Stimulated activated naive CD4-positive, alpha-beta T cell (primary cell): ENCODE data around the gene DES.
A peak's percentile ranks its signal among the peaks of the same experiment; 100 is the strongest.

ENCODE experiments used
- DNase-seq, 6 experiments: peaks; one replicate each; lab custom pipeline; 2025; lab: John Stamatoyannopoulos, UW

Gene DES

GRCh38 chr2:219438453-219438852, 20.3 kb downstream of the DES start:
- no peak for DNase-seq

GRCh38 chr2:219439506-219439905, 21.3 kb downstream of the DES start:
- DNase-seq = no peak

- no peak for DNase-seq
These were observed 22.4 kb downstream of the DES start for GRCh38 chr2:219440388-219441256.

- DNase-seq = peak; percentile 22 to 66 (median 49)
These were observed 23.5 kb downstream of the DES start for GRCh38 chr2:219441451-219442255.

- DNase-seq = no peak
These were observed 24.3 kb downstream of the DES start for GRCh38 chr2:219442256-219443015.

- DNase-seq = no peak
These were observed 25.0 kb downstream of the DES start for GRCh38 chr2:219443016-219443696.

- DNase-seq = no peak
These were observed 25.5 kb downstream of the DES start for GRCh38 chr2:219443697-219444023.

- DNase-seq = no peak
These were observed 26.5 kb downstream of the DES start for GRCh38 chr2:219444566-219445091.

GRCh38 chr2:219445220-219445640, 27.1 kb downstream of the DES start:
- DNase-seq = no peak

GRCh38 chr2:219446101-219446504, 27.9 kb downstream of the DES start:
- DNase-seq = no peak

- DNase-seq = no peak
These were observed 28.5 kb downstream of the DES start for GRCh38 chr2:219446689-219447088.

- DNase-seq = no peak
These were observed 29.3 kb downstream of the DES start for GRCh38 chr2:219447242-219448098.

- DNase-seq = no peak
These were observed 30.1 kb downstream of the DES start for GRCh38 chr2:219448099-219448775.

- no peak for DNase-seq
These were observed 30.7 kb downstream of the DES start for GRCh38 chr2:219448776-219449341.

GRCh38 chr2:219449609-219450008, 31.4 kb downstream of the DES start:
- DNase-seq = no peak

- no peak for DNase-seq
These were observed 33.6 kb downstream of the DES start for GRCh38 chr2:219451661-219452360.

- no peak for DNase-seq
These were observed 34.5 kb downstream of the DES start for GRCh38 chr2:219452361-219453317.
